HAP-1 (cell line): ENCODE measurements around the gene TMC6.
"Not testable (repeated sequence)": the region's sequence is repeated elsewhere in the genome, so short reads cannot be mapped to it uniquely, and the experiment has no call there.

Source experiments
- DNase-seq, 2 experiments: peaks; one replicate each; pipeline ENCODE4 v3.0.0-alpha.2; 2016 to 2020; ENCODE audit warnings: low spot score in 2 of 2
- H3K27me3 ChIP-seq: fragments of 250-450 bp; sonication (Bioruptor Pico); 2 replicates; pipeline ENCODE4 v1.5.1; 2020; ENCODE audit warnings: low read depth, mild to moderate bottlenecking, moderate library complexity
- H3K36me3 ChIP-seq: fragments of 250-450 bp; sonication (Bioruptor Pico); replicated peaks from 2 replicates; pipeline ENCODE4 v1.5.1; 2020; ENCODE audit warnings: mild to moderate bottlenecking
- H3K4me1 ChIP-seq: fragments of 250-450 bp; sonication (Bioruptor Pico); 2 replicates; pipeline ENCODE4 v1.5.1; 2020; ENCODE audit warnings: mild to moderate bottlenecking
- H3K4me3 ChIP-seq: fragments of 250-450 bp; sonication (Bioruptor Pico); 2 replicates; pipeline ENCODE4 v1.5.1; 2020; ENCODE audit warnings: mild to moderate bottlenecking, moderate library complexity
- H3K9me3 ChIP-seq: fragments of 250-450 bp; sonication (Bioruptor Pico); 2 replicates; pipeline ENCODE4 v1.5.1; 2020; ENCODE audit warnings: mild to moderate bottlenecking, moderate library complexity
- in situ Hi-C: fragments of 300-500 bp; cut with MboI; formaldehyde crosslinking; loops from 3 replicates; pipeline ENCODE4 v1.14.3; 2020; ENCODE audit warnings: low sequenced_read_pairs, inconsistent platforms, mixed read lengths

TMC6 gene, protein sequence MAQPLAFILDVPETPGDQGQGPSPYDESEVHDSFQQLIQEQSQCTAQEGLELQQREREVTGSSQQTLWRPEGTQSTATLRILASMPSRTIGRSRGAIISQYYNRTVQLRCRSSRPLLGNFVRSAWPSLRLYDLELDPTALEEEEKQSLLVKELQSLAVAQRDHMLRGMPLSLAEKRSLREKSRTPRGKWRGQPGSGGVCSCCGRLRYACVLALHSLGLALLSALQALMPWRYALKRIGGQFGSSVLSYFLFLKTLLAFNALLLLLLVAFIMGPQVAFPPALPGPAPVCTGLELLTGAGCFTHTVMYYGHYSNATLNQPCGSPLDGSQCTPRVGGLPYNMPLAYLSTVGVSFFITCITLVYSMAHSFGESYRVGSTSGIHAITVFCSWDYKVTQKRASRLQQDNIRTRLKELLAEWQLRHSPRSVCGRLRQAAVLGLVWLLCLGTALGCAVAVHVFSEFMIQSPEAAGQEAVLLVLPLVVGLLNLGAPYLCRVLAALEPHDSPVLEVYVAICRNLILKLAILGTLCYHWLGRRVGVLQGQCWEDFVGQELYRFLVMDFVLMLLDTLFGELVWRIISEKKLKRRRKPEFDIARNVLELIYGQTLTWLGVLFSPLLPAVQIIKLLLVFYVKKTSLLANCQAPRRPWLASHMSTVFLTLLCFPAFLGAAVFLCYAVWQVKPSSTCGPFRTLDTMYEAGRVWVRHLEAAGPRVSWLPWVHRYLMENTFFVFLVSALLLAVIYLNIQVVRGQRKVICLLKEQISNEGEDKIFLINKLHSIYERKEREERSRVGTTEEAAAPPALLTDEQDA

DNA sequence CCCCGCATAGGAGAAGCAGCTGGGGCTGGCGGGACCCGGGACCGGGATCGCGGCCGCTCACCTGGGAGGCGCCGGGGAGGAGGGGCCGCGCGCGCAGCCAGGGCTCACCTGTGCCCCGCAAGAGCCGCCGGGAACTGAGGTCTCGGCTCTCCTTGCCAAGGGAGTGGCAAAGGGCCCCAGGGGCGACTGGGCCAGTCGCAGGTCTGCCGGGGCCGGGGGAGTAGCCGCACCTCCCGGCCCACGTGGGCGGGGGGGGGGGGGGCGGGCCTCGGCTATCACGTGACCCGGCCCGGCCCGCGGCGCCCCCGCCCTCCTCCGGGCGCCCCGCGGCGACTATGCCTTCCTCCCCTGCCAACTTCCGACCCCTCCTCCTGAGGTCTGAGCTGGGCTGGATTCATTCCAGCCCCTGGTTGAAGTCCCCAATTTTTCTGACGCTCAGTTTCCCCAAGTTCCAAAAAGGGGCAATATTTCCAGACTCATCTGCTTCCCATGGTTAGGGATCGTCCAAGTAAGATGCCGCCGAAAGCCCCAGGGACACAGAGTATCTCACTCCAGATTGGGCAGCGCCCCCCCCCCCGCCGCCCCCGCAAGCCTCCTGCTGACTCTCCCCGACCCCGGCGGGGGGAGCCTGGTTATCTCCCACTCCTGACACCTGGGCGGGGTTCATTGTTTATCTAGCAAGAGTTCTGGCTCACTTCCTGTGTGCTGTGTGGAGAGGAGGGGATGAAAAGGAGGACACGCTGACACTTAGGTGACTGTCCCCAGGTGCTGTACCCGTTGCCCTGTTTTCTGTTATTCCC is at the start of gene TMC6:
TMC6 (minus strand) TSS at position 205 of the 800 bp plus-strand sequence. CDS start 1,923 bp downstream, outside the sequence.
- Histone ChIP-seq H3K27me3 (peaks cover 3% of the 10 kb centered on the region), H3K4me3 (peak within 1 kb of the TSS; percentile 59), H3K4me1 (peaks cover 4% of the 10 kb centered on the region; the same call in 1 of the 2 replicates), H3K36me3 (no peaks in the 10 kb centered on the region), H3K9me3 (no peaks in the 10 kb centered on the region)
- peak; percentile 31 to 75 for DNase-seq
- in situ Hi-C loops = no loop called here

DNA sequence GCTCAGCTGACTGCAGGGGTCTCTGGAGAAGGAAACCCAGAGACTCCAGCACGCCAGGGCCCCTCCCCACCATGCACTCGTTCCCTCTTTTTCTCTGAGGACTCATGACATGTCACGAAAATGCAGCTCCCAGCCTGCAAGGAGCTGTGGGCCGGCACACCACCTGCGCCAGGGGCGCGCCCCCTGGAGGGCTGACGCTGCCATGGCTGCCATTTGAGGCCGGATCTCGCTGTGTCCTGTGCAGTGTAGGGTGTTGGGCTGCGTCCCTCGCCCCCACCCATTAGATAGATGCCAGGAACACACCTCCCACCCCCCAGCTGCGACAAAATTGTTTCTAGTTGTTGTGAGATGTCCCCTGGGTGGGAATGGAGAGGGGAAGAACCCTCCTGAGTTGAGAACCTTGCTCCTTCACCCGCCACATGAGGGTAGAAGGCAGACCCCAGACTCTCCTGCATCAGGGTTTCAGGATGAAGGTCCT is 48.0 kb upstream of the TMC6 start:
- no peaks in the 10 kb centered on the region for H3K4me1 ChIP-seq
- H3K36me3 ChIP-seq = peaks cover 79% of the 10 kb centered on the region
- H3K9me3 ChIP-seq = no peaks in the 10 kb centered on the region
- no peak overlapping the region for H3K4me3 ChIP-seq
- in situ Hi-C loops = loop anchor here (10.0 kb wide), 1 partner anchor 798 kb away; the partner anchor contains the start of gene LGALS3BP
- peak; percentile 34 to 81 for DNase-seq
- no peaks in the 10 kb centered on the region for H3K27me3 ChIP-seq

DNA sequence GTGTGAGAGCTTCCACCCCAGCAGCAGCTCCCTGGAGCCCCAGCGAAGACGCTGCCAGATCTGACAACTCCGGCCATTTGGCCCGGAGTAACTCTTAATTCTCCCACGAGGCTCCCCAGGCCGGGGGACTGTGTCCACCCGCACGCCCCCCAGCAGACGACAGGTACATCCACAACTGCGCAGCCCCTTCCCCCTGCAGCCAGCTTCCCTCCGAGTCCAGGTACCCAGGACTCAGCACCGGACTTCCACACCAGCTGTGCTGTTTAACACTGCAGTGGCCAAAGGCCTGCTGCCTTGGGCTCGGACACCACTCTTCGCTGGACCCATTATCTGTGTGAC is 47.1 kb upstream of the TMC6 start:
- Histone ChIP-seq H3K4me1 (no peaks in the 10 kb centered on the region), H3K36me3 (peaks cover 80% of the 10 kb centered on the region), H3K9me3 (no peaks in the 10 kb centered on the region), H3K27me3 (no peaks in the 10 kb centered on the region), H3K4me3 (no peak overlapping the region)
- no peak for DNase-seq
- in situ Hi-C loops = loop anchor here (10.0 kb wide), 1 partner anchor 799 kb away; the partner anchor contains the start of gene LGALS3BP

DNA sequence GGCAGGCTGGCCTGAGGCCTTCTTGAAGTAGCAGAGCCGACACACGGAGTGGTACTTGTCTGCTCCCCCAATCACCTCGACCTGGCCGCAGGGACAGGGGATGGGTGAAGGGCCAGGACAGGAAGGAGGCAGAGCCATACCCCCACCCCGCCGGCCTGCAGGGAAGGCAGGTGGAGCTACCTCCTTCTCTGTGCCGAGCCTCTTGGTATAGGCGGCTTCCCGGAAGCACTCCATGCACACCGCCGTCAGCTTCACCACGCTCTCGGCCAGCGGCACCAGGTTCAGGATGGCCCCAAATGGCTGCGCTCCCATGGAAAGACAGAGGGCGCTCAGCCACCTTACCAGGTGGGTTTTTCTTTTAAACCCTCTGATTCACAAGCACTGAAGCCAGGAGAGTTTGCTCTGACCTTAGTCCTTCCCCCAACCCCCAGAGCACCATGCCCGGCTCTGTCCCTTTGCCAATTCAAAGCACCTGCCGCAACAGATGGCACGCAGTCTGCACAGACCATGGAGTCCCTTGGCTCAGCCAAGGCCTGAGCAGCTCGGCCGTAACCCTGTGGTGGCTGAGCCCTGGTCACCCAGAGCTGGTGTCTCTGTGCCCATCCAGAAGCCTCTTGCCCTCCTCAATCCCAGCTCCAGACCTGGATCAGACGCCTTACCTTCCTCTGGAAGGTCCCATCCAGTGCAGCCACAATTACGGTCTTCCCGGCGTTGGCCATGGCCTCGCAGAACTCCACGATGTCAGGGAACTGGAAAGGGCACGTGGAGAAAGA is 46.5 kb upstream of the TMC6 start:
- in situ Hi-C loops = loop anchor here (10.0 kb wide), 1 partner anchor 800 kb away; the partner anchor contains the start of gene LGALS3BP
- H3K36me3 ChIP-seq = peaks cover 76% of the 10 kb centered on the region
- no peak for DNase-seq

DNA sequence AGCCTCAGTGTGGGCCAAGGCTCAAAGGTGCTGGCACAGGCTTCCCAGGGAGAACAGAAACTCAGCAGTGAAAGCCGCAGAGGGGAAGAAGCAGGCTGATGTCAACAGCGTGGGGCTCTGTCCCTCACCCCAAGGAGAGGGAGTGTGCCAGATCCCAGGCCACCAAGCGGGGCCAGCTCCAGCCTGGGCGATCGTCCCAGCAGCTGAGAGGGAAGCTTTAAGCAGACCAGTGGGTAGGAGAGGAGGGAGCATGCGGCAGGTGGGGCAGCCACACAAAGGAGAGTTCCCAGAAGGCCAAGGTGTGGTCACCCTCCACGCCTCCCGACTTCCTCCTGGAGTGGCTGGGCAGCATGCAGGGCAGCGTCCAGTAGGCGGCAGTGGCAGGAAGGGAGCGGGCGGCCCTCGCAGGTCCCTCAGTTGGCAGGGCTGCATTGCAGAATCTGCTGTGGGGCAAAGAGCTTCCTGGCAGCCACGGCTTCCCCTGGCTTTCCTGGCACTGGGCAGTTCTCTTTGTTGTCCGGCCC is 45.9 kb upstream of the TMC6 start:
- H3K4me3 ChIP-seq = no peak overlapping the region
- H3K4me1 ChIP-seq = no peaks in the 10 kb centered on the region; the same call in 1 of the 2 replicates
- no peaks in the 10 kb centered on the region for H3K27me3 ChIP-seq
- no peak for DNase-seq
- no peaks in the 10 kb centered on the region for H3K9me3 ChIP-seq
- peaks cover 70% of the 10 kb centered on the region for H3K36me3 ChIP-seq
- in situ Hi-C loops = loop anchor here (10.0 kb wide), 1 partner anchor 800 kb away; the partner anchor contains the start of gene LGALS3BP

More for the DNA sequence above, 46.5 kb upstream of the TMC6 start:
- Histone ChIP-seq H3K9me3 (no peaks in the 10 kb centered on the region), H3K4me3 (no peak overlapping the region), H3K4me1 (no peaks in the 10 kb centered on the region), H3K27me3 (no peaks in the 10 kb centered on the region)

DNA sequence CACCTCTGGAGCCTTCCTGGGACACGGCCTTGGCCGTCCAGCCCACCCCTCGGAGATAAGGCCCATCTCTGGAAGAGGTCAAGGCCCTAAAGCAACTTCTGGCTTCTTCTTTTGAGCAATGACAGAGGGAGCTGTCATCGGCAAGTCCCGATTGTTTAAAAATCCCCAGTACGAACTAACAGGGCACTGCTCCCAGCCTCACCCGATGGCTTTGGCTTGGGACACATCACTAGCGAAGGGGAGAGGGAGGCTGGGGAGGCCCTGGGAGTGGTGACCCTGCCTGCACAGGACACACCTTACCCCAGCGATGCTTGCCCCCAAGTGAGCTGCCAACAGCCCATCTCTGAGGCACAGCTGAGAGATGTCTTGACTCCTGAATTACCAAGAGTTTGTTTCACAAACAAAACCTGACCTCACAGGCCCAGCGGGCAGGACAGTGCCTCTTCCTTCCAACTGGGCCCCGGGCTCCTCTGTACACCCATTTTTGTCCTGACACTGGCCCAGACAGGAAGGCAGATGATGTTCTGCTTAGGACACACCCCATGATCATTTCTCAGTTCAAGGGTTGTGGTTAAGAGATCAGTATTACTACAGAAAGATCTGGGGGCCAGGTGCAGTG is 44.7 kb upstream of the TMC6 start:
- in situ Hi-C loops = loop anchor here (10.0 kb wide), 1 partner anchor 802 kb away; the partner anchor contains the start of gene LGALS3BP
- Histone ChIP-seq H3K9me3 (no peaks in the 10 kb centered on the region), H3K27me3 (no peaks in the 10 kb centered on the region), H3K36me3 (peaks cover 58% of the 10 kb centered on the region), H3K4me1 (no peaks in the 10 kb centered on the region; the same call in 1 of the 2 replicates), H3K4me3 (no peak overlapping the region)
- DNase-seq = no peak

DNA sequence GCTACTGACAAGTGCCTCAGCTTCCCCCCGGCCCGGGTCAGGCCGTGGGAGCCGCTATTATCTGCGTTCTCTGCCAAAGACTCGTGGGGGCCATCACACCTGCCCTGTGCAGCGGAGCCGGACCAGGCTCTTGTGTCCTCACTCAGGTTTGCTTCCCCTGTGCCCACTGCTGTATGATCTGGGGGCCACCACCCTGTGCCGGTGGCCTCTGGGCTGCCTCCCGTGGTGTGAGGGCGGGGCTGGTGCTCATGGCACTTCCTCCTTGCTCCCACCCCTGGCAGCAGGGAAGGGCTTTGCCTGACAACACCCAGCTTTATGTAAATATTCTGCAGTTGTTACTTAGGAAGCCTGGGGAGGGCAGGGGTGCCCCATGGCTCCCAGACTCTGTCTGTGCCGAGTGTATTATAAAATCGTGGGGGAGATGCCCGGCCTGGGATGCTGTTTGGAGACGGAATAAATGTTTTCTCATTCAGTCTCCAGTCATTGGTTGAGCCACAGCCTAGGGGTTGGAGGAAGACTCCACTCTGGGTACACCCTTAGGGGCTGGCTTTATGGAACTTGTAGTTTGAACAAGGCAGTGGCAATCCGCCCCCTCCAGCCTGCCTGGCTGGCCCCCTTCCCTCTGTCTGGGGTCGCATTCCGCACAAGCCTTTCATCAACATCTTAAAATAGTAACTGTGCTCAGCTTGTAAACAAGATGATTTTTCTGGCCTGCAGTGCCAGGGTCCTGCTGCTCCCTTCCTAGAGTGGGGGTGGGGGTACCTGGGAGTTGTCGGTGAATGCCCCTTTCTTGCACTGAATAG is 43.9 kb upstream of the TMC6 start:
- Histone ChIP-seq H3K4me3 (no peak overlapping the region), H3K27me3 (no peaks in the 10 kb centered on the region), H3K9me3 (no peaks in the 10 kb centered on the region), H3K36me3 (peaks cover 52% of the 10 kb centered on the region), H3K4me1 (peaks cover 4% of the 10 kb centered on the region)
- DNase-seq = no peak
- in situ Hi-C loops = loop anchor here (10.0 kb wide), 1 partner anchor 802 kb away; the partner anchor contains the start of gene LGALS3BP

DNA sequence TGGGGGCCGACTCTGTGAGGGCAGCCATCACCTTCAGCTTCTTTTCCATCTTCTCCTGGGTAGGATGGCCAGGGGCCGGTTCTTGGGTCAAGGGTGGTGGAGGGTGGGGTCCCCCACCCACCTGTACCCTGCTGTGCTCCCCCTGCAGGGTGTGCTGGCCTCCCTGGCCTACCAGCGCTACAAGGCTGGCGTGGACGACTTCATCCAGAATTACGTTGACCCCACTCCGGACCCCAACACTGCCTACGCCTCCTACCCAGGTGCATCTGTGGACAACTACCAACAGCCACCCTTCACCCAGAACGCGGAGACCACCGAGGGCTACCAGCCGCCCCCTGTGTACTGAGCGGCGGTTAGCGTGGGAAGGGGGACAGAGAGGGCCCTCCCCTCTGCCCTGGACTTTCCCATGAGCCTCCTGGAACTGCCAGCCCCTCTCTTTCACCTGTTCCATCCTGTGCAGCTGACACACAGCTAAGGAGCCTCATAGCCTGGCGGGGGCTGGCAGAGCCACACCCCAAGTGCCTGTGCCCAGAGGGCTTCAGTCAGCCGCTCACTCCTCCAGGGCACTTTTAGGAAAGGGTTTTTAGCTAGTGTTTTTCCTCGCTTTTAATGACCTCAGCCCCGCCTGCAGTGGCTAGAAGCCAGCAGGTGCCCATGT is 43.2 kb upstream of the TMC6 start:
- in situ Hi-C loops = loop anchor here (10.0 kb wide), 1 partner anchor 803 kb away; the partner anchor contains the start of gene LGALS3BP
- H3K4me3 ChIP-seq, H3K9me3 ChIP-seq, DNase-seq, H3K4me1 ChIP-seq, H3K27me3 ChIP-seq: not testable (repeated sequence)
- peaks cover 49% of the 10 kb centered on the region for H3K36me3 ChIP-seq

DNA sequence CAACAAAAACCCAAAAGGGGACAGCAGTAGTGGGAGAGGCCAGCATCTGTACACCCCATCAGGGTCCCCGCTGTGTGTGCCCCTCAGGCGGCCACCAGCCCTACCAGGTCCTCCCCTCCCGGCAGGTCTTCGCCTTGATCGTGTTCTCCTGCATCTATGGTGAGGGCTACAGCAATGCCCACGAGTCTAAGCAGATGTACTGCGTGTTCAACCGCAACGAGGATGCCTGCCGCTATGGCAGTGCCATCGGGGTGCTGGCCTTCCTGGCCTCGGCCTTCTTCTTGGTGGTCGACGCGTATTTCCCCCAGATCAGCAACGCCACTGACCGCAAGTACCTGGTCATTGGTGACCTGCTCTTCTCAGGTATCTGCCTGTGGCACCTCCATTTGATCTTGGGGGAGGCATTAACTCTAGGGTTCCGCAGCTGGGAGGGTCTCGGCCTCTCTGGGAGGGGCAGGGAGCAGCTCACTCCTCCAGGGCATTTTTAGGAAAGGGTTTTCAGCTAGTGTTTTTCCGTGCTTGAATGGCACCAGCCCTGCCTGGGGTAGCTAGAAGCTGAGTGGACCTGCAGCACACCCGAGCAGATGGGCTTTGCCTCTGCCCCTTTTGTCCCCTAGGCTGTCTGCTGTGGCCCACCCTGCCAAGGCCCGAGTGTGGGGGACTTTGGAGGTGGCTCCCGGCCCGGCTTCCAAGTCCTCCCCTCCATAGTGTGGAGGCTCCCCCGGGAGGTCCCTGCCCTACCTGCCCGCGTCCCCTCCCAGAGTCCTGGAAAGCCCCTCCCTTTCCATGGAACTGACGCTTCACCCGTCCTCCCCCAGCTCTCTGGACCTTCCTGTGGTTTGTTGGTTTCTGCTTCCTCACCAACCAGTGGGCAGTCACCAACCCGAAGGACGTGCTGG is 42.4 kb upstream of the TMC6 start:
- peaks cover 4% of the 10 kb centered on the region for H3K4me1 ChIP-seq
- no peak overlapping the region for H3K4me3 ChIP-seq
- in situ Hi-C loops = loop anchor here (10.0 kb wide), 1 partner anchor 804 kb away; the partner anchor contains the start of gene LGALS3BP

More for the DNA sequence above, 42.4 kb upstream of the TMC6 start:
- Histone ChIP-seq H3K27me3 (no peaks in the 10 kb centered on the region), H3K9me3 (no peaks in the 10 kb centered on the region), H3K36me3 (peaks cover 41% of the 10 kb centered on the region)
- DNase-seq = no peak
